Right forelimb (tissue), 1 donor: ENCODE results near the gene SCGB1A1.
A peak's percentile ranks its signal among the peaks of the same experiment; 100 is the strongest.
"Not testable (repeated sequence)": the region's sequence is repeated elsewhere in the genome, so short reads cannot be mapped to it uniquely, and the experiment has no call there.

Experiments used
- DNase-seq: peaks from one replicate; pipeline ENCODE4 v3.0.0-alpha.2; 2018

Gene SCGB1A1, protein sequence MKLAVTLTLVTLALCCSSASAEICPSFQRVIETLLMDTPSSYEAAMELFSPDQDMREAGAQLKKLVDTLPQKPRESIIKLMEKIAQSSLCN

DNA sequence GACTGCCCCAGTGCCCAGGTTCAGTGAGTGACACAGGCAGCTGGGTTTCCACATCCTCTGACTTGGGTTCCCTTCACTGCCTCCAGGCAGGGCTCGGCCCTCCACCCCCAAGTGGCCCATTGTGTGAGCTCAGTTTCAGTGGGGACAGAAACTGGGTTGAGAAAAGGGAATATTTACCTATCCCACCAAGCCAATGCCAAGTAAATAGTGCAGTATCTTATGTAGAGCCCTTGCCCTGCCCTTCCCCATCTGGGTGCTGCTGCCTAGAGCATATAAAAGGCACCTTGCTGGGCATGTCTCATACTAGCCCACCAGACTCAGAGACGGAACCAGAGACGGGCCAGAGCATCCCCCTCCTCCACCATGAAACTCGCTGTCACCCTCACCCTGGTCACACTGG lies at the start of gene SCGB1A1:
Gene SCGB1A1, plus strand, starts transcription at position 301 of the 400 bp plus-strand sequence. Its CDS starts 63 bp downstream, at position 364.
- no peak for DNase-seq

DNA sequence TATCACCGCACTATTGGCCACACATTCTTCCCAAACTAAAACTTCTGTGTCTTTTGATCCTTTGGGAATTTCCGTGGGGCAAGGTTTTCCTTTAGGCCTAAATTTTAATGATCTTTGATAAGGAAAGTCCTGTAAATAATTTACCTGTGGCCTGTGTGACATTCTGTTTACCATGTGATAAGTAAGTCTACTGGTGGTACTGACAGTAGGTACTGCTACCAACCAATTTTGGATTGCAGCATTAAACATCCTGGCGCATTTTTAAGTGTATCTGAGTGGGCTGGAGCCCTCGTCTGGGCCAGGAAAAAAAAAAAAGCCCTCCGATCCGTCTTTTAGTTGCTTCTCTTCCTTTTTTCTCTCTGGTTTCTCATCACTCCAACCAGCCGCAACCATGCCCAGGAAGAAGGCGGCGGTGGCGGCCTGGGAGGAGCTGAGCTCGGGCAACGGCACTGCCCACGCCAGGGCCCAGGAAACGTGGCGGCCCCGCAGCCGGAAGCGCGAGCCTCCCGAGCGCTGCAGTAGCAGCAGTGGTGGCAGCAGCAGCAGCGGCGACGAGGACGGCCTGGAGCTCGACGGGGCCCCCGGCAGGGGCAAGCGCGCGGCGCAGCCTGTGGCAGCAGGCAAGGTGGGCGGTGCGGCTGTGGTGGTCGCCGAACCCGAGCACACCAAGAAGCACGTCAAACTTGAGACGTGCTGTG lies 47.9 kb upstream of the SCGB1A1 start:
- DNase-seq = no peak

DNA sequence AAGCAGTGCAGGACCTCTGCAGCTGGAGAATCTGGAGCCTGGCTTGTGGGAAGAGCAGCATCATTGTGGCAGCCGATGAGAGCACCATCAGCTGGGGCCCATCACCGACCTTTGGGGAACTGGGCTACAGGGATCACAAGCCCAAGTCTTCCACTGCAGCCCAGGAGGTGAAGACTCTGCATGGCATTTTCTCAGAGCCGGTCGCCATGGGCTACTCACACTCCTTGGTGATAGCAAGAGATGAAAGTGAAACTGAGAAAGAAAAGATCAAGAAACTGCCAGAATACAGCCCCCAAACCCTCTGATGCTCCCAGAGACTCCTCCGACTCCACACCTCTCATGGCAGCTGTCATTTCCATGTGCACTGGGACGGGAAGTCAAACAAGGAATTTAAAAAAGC lies 46.0 kb upstream of the SCGB1A1 start:
- no peak for DNase-seq

DNA sequence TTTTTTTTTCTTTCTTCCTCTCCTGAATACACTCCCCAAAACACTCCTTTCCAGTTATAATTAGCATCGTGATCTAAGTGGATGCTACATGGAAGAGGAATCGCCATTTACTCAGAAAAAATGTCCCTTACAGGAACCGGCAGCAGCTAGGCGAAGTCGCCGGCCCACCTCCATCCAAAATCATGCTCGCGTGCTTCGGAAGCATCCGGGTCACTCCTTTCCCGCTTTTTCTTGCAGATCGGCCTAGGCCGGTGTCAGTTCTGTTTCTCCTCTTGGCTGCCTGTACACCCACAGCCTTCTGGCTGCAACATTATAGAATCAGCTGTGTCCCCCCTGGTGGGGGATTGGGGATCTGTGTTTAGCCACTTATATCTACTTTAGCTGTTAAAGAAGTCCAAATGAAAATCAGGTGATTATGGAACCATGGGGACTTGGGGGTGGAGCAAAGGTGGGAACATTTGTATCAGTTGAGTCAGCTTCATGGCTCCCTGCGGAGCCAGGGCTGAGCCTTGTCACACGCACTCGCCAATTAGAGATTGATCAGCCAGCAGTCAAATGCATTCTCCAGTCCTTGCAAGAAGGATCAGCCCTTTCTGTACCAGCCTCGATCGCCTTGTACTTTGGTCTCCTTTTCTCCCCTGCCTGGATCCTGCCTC lies 45.2 kb upstream of the SCGB1A1 start:
- no peak for DNase-seq

DNA sequence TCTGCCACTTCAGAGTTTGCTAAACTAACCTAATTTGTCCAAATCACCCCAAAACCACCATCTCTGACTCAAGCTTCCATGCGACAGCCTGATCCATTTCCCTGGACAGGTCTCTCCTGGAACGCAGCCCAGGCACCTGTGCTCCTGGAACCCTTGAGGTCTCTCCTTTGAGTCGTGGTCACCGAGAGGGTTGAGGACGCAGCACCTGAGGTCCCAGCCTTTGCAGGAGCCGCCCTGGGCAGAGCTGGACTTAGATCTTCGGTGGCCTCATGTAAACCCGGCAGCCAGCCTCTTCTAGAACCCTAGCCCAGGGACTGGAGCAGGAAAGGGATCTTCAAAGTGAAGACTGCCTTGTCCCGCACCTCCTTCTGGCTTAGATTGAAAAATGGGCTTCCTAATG lies 44.0 kb upstream of the SCGB1A1 start:
- DNase-seq = no peak

DNA sequence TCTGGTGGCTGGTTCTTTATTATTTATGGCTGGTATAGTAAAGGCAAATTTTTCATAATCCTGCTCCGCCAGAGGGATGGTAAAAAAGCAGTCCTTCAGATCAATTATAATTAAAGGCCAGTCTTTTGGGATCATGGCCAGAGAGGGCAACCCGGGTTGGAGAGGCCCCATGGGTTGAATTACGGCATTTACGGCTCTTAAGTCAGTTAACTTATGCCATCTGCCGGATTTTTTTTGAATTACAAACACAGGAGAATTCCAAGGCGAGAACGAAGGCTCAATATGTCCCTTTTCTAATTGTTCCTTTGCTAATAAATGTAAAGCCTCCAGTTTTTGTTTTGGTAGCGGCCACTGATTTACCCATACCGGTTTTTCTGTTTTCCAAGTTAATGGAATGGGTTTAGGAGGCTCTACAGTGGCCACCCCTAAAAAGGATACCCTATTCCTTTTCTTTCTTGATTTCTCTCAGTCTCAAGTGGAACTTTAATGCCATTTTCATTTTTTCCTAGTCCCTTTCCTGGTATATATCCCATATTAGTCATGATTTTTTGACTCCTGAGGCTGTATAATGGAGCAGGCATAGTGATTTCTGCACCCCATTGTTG lies 40.3 kb upstream of the SCGB1A1 start:
- DNase-seq = not testable (repeated sequence)

DNA sequence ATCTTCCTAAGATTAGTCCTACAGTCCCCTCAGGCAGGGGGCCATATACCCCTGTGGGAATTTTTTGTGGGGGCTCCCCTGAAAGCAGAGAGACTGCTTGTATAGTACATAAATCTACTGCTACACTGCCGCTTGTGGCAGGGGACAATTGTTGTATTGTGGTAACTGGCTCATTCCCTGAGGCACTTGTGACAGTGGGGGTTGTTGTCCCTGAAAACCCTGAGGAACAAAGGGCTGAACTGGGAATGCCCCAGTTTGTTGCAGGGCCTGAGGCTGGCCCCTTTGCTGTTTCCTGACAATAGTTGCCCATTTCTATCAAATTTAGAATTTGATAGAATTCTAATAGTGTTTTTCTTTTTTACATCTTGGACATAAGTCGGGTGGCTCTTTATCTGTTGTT lies 39.2 kb upstream of the SCGB1A1 start:
- DNase-seq = not testable (repeated sequence)

DNA sequence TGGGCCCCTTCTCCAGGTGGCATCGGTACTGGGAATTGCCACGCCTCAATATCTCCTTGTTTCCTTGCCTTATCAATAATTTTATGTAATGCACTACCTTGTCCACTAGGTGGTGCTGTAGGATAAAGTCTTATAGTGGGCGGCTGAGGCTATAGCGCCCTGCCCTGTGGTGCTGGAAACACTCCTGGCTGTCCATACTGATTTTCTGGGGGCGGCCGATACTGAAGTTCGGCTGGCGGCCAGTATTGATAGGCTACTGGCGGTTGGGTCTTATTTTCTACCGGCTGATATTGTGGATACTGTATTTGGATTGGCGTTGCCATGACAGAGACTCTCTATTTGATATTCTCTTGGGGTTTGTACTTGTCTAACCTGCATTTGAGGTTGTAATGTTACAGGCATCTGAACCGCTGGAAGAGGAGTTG lies 38.0 kb upstream of the SCGB1A1 start:
- DNase-seq = peak; percentile 68

DNA sequence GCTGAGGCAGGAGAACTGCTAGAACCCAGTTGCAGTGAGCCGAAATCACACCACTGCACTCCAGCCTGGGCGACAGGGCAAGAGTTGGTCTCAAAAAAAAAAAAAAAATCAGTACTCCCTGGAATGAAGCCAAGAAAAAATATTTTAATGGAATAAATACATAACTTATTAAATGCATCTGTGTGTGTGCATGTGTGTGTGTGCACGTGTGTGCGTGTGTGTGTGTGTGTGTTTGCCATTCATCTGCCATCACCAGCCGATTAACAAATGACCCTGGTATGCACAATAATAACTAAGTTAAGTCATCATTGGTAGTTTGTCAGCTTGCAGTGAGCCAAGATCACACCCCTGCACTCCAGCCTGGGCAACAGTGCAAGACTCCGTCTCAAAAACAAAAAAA lies 35.0 kb upstream of the SCGB1A1 start:
- no peak for DNase-seq

DNA sequence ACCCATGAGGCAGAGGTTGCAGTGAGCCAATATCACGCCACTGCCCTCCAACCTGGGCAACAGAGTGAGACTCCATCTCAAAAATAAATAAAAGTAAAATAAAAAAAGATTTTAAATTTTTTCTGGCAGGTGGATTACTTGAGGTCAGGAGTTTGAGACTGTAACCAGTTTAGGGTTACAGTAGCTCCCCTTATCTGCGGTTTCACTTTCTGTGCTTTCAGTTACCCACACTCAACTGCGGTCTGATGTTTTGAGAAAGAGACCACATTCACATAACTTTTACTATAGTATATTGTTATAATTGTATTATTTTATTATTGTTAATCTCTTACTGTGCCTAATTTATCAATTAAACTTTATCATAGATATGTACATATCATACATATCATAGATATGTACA lies 32.8 kb upstream of the SCGB1A1 start:
- not testable (repeated sequence) for DNase-seq

DNA sequence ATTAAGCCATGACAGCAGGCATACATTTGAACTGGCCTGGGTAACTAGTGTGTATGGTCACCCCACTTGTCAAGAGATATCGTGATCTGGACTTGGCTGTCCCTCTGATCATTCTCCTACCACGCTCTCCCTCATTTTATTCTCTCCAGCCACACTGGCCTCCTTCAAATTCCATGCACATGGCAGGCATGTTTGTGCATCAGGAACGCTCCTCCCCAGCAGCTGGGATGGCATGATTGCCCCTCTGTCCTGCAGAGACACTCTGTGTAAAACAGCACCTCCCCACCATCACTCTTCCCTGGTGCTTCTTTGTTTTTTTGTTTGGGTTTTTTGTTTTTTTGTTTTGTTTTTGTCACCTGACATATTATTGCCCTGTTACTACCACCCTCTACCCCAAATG lies 31.5 kb upstream of the SCGB1A1 start:
- DNase-seq = no peak

DNA sequence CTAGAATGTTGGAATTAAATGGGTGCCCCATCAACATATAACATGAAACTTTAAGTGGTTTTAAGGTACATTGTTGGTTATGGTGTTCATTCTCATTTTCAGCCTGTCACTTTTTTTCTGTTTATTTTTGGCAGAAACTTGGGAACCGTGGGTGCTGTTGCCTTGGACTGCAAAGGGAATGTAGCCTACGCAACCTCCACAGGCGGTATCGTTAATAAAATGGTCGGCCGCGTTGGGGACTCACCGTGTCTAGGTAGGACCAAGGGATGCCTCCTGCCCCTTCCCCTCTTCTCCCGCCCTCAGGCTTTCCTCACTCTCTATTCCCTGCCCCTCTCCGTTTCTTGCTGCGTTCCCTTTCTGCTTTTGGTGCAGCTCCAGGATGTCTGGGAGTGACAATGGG lies 29.8 kb upstream of the SCGB1A1 start:
- no peak for DNase-seq

DNA sequence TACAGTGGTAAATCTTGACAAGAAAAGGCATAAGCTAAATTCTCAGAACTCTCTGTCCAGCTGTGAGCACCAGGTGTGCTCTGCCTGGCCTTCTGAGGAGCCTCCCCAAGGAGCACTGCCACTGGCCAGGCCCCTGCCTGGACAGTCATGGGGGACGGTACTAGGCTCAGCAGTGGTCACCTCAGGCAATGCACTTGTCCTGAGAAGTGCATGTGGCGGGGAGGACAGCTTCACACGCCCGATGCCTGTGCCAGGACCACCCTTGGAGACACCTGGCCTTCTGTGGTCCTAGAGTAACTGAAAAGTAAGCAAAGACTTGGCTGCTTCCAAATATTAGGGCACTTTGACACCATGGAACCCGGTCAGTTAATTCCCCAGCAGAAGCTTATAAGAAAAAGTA lies 28.6 kb upstream of the SCGB1A1 start:
- DNase-seq = no peak

DNA sequence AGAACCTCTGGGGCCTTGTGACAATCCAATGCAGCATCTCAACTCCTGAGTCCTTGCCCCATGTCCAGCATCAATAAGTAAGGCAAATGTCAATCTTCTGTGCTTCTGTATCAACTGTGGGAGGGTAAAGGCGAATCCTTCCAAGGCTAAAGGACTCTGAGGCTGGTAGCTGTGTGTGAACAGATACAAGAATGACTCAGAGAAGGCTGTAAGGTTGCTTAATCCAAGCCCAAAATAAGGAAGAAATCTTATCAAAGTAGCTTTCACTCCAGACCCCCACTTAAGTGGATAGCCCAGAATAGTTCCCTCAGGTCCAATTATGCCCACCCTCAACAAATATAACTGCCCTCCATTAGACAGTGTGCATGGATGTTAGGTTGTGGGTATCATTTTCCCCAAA lies 28.1 kb upstream of the SCGB1A1 start:
- no peak for DNase-seq

DNA sequence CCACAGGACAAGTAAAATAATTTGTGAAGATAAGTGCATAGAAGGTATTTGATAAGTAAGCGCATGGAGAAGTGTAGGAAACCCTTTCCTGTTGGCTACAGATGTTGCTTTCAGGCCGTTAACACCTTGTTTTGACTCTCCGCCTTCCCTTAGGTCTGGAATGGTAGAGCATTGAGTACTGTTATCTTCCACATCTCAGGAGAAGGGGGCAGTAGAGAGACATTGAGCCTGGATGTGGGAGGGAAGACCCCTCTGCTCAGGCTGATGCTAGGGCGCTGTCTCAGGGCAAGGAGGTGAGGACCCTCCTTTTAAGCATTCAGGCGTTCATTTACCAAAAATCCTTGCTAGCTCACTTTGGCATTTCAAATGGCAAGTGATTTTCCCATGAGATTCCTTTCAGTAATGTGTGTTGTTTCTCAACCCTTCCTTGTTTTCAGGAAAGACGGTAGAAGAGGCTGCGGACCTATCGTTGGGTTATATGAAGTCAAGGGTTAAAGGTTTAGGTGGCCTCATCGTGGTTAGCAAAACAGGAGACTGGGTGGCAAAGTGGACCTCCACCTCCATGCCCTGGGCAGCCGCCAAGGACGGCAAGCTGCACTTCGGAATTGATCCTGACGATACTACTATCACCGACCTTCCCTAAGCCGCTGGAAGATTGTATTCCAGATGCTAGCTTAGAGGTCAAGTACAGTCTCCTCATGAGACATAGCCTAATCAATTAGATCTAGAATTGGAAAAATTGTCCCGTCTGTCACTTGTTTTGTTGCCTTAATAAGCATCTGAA lies 27.0 kb upstream of the SCGB1A1 start:
- DNase-seq = no peak

DNA sequence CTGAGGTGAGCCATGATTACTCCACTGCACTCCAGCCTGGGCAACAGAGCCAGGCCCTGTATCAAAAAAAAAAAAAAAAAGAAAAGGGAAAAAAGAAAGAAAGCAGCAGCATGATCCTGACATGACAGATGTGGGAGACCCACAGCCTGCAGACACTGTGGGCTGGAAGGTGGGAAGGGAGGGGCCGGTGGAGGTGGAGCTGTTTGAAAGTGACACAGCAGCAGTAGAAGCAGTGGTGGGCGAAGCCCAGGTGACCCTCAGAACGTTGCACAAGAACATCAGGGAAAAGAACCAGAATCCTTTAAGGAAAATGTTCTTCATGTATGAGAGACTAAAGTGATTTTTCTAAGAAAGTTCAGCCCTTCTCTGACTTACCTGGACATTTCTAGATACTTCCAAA lies 26.3 kb upstream of the SCGB1A1 start:
- DNase-seq = no peak

DNA sequence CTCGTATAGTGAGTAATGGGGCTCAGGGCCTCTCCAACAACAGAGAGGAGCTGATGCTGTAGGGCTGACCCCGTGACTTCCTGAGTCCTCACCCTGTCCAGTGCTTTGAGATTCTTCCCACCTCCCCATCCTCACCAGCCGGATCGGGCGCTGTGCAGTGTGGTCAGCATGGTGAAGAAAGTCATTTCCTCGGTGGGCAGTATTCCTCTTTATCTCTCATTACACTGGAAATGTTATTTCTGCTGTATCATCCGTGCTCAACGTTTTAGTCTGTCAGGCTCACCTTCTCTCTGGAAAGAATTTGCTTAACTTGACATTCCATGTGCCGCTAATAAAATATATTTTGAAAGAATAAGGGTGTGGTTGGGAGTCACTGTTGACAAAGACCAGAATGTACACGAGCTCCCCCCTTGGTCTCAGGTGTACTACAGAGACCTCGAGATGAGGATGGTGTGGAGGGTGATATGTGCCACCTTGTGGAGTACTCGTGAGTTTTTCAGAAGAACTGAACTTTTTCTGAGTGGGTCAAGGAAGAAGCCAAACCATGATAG lies 25.7 kb upstream of the SCGB1A1 start:
- no peak for DNase-seq

DNA sequence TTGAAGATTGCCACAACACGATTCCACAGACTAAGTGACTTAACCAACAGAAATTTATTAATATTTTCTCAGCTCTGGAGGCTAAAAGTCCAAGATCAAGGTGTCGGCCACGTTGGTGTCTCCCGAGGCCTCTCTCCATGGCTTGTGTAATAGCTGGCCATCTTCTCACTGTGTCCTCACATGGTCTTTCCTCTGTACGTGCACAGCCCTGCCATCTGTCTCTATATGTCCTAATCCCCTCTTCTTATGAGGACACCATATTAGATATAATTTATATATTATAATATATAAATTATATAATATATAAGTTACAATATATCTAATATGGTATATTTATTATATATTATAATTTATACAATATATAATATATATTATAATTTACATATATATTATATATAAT lies 25.1 kb upstream of the SCGB1A1 start:
- no peak for DNase-seq

DNA sequence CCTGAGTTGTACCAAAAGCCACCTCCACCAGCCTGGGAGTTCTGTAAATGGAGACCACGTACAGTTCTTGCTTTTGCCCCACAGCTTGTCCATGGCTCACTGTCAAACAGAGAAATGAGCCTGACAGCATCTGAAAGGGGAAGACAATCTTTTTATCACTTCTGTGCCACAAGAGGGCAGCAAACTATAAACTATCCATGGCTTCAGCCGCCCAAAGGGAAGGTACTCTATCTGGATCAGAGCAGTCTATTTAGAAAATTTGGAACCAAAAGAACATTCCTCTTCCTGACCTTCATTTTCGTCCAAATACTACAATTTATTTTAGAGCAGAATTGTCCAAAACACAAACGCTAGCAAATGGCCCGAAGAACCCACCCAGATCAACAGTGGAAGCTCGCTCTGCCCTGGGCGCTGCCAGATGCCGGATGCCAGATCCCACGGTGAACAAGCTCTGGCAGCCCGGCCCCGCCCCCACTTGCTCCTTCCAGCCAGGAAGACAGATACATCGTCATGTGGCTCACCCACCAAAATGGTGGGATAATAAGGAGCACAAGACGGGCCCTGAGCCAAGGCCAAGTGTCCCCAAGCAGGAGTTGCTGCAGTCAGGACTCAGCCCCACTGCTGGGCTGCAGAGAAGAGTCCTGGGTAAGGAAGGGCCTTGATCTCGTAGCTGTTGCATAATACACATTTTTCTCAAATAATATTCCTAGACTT lies 23.9 kb upstream of the SCGB1A1 start:
- peak; percentile 88 for DNase-seq

DNA sequence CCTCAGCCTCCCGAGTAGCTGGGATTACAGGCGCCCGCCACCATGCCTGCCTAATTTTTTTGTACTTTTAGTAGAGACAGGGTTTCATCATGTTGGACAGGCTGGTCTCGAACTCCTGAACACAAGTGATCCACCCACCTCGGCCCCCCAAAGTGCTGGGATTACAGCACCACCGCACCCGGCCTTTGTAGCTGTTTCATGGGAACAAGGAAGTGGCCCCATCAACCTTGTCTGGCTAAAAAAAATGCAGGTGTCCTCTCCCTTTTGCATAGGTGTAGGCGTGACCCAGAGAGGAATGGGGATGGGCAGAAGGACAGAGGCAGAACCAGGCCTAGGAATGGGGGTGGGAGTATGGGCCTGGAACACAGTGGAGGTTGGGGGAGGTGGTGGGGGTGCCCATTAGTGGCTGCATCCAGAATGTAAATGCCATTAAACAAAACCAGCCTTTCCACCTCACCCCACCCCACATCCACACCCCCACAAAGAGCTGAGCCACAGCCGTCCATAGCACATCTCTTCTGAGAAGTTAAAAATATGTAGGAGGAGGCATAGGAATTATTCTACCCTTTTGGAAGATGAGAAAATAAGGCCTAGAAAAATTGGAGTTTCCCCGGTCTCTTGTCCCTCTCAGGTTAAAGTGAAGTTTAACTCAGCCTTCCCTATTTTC lies 22.8 kb upstream of the SCGB1A1 start:
- no peak for DNase-seq
